HFFc6 (cell line): ENCODE results near the gene RMI2. TPM values are rescaled to one million over a fixed set of nuclear protein-coding genes. Genes with fewer than 3 reads are reported as not detected.
A peak's percentile ranks its signal among the peaks of the same experiment; 100 is the strongest.

Experiments used
- DNase-seq: peaks from one replicate; pipeline ENCODE4 v3.0.0-alpha.2; 2018
- H3K27ac Mint-ChIP-seq: 2 replicates; pipeline ENCODE4 v1.8.0; 2020; ENCODE audit warnings: mild to moderate bottlenecking, mixed read lengths
- H3K27me3 Mint-ChIP-seq: 2 replicates; pipeline ENCODE4 v1.8.0; 2021; ENCODE audit warnings: mild to moderate bottlenecking, moderate library complexity, mixed read lengths; ENCODE audit not compliant: insufficient read depth
- H3K36me3 Mint-ChIP-seq: 2 replicates; pipeline ENCODE4 v1.8.0; 2021; ENCODE audit warnings: low read depth, mixed read lengths
- H3K4me1 Mint-ChIP-seq: 2 replicates; pipeline ENCODE4 v1.8.0; 2020; ENCODE audit warnings: low read depth, mixed read lengths
- H3K4me3 Mint-ChIP-seq: 2 replicates; pipeline ENCODE4 v1.8.0; 2020; ENCODE audit warnings: mild to moderate bottlenecking, moderate library complexity, mixed read lengths
- H3K9me3 Mint-ChIP-seq: 2 replicates; pipeline ENCODE4 v1.8.0; 2020; ENCODE audit warnings: mild to moderate bottlenecking, mixed read lengths
- total RNA-seq, 6 experiments: library from RNA; stranded (reverse); fragmentation: NEBNext Ultra II Directional; extraction: Animal tissue kit (Norgen Biotek cat#: 25700); gene quantifications; 2 replicates in 1 of 6; 3 replicates in 5 of 6; pipeline ENCODE4 v1.2.3, GENCODE V29; 2021
- TF ChIP-seq, protein P1 (sequence below): fragments of 200-600 bp; sonication (generic); IDR thresholded peaks from 2 replicates; pipeline ENCODE4 v1.5.0; 2021; ENCODE audit warnings: antibody characterized with exemption, mild to moderate bottlenecking

The RMI2 gene
- total RNA-seq, 6 experiments from 2014 or later, result 7.3 to 16.2 (median 14.2) TPM

DNA sequence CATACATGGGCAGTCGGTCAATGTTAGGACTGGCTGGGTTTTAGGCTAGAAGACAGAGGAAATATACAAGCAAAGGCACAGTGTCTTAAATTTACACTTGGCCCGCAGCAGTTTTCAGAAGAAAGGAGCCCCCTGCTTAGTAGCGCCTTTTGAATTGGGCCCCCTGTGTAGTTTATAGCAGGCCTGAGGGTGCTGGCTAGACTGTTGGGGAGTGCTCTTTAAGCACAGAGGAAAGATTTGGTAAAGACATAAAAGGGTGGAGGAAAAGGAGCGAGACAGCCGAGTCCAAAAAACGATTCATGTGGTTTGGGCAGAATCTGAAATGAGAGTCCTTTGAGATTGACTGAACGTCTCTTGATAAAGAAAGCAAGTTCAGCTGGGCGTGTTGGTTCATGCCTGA is 10.6 kb downstream of the RMI2 start:
- Mint-ChIP-seq H3K9me3 (no peaks in the 10 kb centered on the region), H3K4me1 (peaks cover 74% of the 10 kb centered on the region), H3K27ac (peak overlapping the region; percentile 43), H3K36me3 (peaks cover 13% of the 10 kb centered on the region), H3K4me3 (no peak overlapping the region; the same call in 1 of the 2 replicates), H3K27me3 (peaks cover 3% of the 10 kb centered on the region; the same call in 1 of the 2 replicates)
- DNase-seq, result no peak
- TF ChIP-seq, protein P1, sequence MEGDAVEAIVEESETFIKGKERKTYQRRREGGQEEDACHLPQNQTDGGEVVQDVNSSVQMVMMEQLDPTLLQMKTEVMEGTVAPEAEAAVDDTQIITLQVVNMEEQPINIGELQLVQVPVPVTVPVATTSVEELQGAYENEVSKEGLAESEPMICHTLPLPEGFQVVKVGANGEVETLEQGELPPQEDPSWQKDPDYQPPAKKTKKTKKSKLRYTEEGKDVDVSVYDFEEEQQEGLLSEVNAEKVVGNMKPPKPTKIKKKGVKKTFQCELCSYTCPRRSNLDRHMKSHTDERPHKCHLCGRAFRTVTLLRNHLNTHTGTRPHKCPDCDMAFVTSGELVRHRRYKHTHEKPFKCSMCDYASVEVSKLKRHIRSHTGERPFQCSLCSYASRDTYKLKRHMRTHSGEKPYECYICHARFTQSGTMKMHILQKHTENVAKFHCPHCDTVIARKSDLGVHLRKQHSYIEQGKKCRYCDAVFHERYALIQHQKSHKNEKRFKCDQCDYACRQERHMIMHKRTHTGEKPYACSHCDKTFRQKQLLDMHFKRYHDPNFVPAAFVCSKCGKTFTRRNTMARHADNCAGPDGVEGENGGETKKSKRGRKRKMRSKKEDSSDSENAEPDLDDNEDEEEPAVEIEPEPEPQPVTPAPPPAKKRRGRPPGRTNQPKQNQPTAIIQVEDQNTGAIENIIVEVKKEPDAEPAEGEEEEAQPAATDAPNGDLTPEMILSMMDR, result no peak

- Mint-ChIP-seq H3K27ac (peak overlapping the region; percentile 84), H3K36me3 (peaks cover 13% of the 10 kb centered on the region), H3K9me3 (no peaks in the 10 kb centered on the region), H3K4me3 (peak overlapping the region; percentile 58; the same call in 1 of the 2 replicates), H3K4me1 (peaks cover 74% of the 10 kb centered on the region), H3K27me3 (peaks cover 3% of the 10 kb centered on the region; the same call in 1 of the 2 replicates)
- TF ChIP-seq, protein P1, result peak; percentile 81
- peak; percentile 36 for DNase-seq
Measured at GRCh38 chr16:11356573-11357331, 11.5 kb downstream of the RMI2 start.

- H3K36me3 Mint-ChIP-seq, result peaks cover 5% of the 10 kb centered on the region; the same call in 1 of the 2 replicates
- no peak overlapping the region for H3K4me3 Mint-ChIP-seq
- H3K4me1 Mint-ChIP-seq, result peaks cover 86% of the 10 kb centered on the region
- peak overlapping the region; percentile 91 for H3K27ac Mint-ChIP-seq
- H3K9me3 Mint-ChIP-seq, result no peaks in the 10 kb centered on the region
- TF ChIP-seq, protein P1, result no peak
- H3K27me3 Mint-ChIP-seq, result peaks cover 3% of the 10 kb centered on the region; the same call in 1 of the 2 replicates
- no peak for DNase-seq
Measured at GRCh38 chr16:11358531-11358930, 13.3 kb downstream of the RMI2 start.

DNA sequence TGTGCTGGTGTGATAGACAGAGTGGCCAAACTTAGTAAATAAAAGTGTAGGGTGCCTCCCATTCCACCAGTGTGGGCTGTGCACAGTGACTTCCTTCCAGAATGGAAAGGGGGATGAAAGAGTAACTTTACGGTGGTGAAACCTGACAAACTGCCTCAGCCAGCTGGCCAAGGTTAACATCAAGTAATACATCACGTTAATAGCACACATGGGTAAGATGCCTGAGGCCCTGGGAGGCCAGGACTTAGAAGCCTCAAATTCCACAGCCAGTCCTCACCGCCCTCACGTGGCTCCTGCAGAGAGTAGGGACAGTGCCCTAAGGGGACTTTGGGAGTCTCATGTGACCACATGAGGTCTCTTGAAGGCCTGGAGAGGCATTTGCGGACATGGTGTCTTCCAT is 14.1 kb downstream of the RMI2 start:
- TF ChIP-seq, protein P1, result no peak; the same call in 1 of the 2 replicates
- peak; percentile 94 for DNase-seq
- H3K27me3 Mint-ChIP-seq, result peaks cover 3% of the 10 kb centered on the region; the same call in 1 of the 2 replicates
- no peaks in the 10 kb centered on the region for H3K9me3 Mint-ChIP-seq
- no peak overlapping the region for H3K4me3 Mint-ChIP-seq
- H3K36me3 Mint-ChIP-seq, result no peaks in the 10 kb centered on the region
- peak overlapping the region; percentile 91 for H3K27ac Mint-ChIP-seq
- H3K4me1 Mint-ChIP-seq, result peaks cover 90% of the 10 kb centered on the region

- H3K27ac Mint-ChIP-seq, result peak overlapping the region; percentile 25
- TF ChIP-seq, protein P1, result no peak
- no peak for DNase-seq
- H3K4me3 Mint-ChIP-seq, result peak overlapping the region; percentile 0; the same call in 1 of the 2 replicates
- no peaks in the 10 kb centered on the region for H3K36me3 Mint-ChIP-seq
- no peaks in the 10 kb centered on the region for H3K27me3 Mint-ChIP-seq
- H3K4me1 Mint-ChIP-seq, result peaks cover 93% of the 10 kb centered on the region
- no peaks in the 10 kb centered on the region for H3K9me3 Mint-ChIP-seq
Measured at GRCh38 chr16:11360641-11361373, 15.5 kb downstream of the RMI2 start.
